SJCRH30 (cell line): Measurements from ENCODE around the gene RFX3. TPM values are rescaled to one million over a fixed set of nuclear protein-coding genes. Genes with fewer than 3 reads are reported as not detected.

Experiments
- DNase-seq, 2 experiments: peaks; one replicate each; pipeline ENCODE4 v3.0.0-alpha.2; 2015 to 2020
- H3K27ac ChIP-seq: fragments of 250-450 bp; sonication (Bioruptor Pico); 2 replicates; pipeline ENCODE4 v1.5.1; 2020; ENCODE audit warnings: mild to moderate bottlenecking, moderate library complexity
- H3K27me3 ChIP-seq: fragments of 250-450 bp; sonication (Bioruptor Pico); 2 replicates; pipeline ENCODE4 v1.5.1; 2020; ENCODE audit warnings: mild to moderate bottlenecking, moderate library complexity
- H3K36me3 ChIP-seq: fragments of 250-450 bp; sonication (Bioruptor Pico); 2 replicates; pipeline ENCODE4 v1.5.1; 2020; ENCODE audit warnings: mild to moderate bottlenecking, moderate library complexity
- H3K4me1 ChIP-seq: fragments of 250-450 bp; sonication (Bioruptor Pico); 2 replicates; pipeline ENCODE4 v1.5.1; 2020; ENCODE audit warnings: mild to moderate bottlenecking, moderate library complexity
- H3K4me3 ChIP-seq: fragments of 250-450 bp; sonication (Bioruptor Pico); 2 replicates; pipeline ENCODE4 v1.5.1; 2020; ENCODE audit warnings: mild to moderate bottlenecking, moderate library complexity
- H3K9me3 ChIP-seq: fragments of 250-450 bp; sonication (Bioruptor Pico); replicated peaks from 2 replicates; pipeline ENCODE4 v1.5.1; 2020; ENCODE audit warnings: mild to moderate bottlenecking, moderate library complexity
- total RNA-seq: library from RNA; depleted of rRNA; stranded (reverse); fragments of >200 nt; shearing (Covaris generic); gene quantifications from 2 replicates; pipeline ENCODE4 v1.2.3, GENCODE V29; 2014

Gene RFX3
- total RNA-seq, 1 experiment from 2014 or later = 5.1 TPM

DNA sequence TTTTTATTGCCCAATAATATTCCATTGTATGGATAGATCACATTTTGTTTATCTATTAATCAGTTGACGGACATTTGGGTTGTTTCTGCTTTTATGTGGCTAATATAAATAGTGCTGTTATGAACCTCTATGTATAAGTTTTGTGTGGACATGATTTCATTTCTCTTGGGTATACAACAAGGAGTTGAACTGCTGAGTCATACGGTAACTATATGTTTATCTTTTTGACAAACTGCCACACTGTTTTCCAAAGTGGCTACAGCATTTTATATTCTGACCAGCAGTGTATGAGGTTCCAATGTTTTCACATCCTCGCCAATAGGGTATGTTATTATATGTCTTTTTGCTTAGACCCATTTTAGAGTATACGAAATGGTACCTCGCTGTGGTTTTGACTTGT is 264.3 kb downstream of the RFX3 start:
- Histone ChIP-seq H3K27me3 (no peaks in the 10 kb centered on the region), H3K4me3 (no peak overlapping the region), H3K9me3 (no peaks in the 10 kb centered on the region), H3K27ac (no peak overlapping the region), H3K4me1 (no peaks in the 10 kb centered on the region), H3K36me3 (no peaks in the 10 kb centered on the region)
- DNase-seq = no peak

DNA sequence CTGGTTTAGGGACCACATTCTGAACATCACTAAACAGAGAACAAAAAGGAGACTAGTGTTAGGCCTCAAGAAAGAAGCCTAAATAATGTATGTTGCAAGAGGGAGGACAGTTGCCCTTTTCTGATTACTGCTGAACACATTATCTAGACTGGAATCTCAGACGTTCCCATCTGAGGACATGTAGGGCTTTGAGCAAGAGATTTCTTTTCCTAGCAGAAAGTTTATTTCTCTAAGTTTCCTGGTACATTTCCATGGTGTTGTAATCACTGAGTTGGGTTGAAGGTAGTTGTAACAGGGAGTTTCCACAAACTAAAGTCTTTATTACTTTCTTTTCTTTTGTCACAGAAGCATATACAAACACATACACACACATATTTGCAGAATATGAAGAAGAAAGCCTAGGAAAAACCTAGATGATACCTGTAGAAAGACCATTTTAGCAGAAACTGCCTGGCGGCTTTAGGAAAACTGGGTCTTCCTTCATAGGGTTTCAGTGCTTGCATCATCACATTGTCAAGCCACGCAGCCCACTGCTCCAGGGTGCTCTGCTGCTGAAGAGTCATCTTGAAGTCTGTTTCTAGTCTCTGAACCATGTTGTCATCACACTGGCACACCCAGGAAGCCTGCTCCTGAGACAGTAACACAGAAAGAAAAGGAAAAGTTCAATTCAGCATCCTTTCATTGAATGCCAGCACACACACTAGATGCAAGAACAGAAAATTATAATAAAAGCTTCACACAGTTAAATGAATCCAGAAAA is 269.1 kb downstream of the RFX3 start:
- Histone ChIP-seq H3K27ac (no peak overlapping the region), H3K27me3 (no peaks in the 10 kb centered on the region), H3K4me3 (no peak overlapping the region), H3K36me3 (no peaks in the 10 kb centered on the region; the same call in 1 of the 2 replicates), H3K9me3 (no peaks in the 10 kb centered on the region), H3K4me1 (no peaks in the 10 kb centered on the region)
- DNase-seq = no peak

GRCh38 chr9:3251309-3251708 is 274.5 kb downstream of the RFX3 start:
- H3K4me3 ChIP-seq = no peak overlapping the region
- no peaks in the 10 kb centered on the region for H3K27me3 ChIP-seq
- no peaks in the 10 kb centered on the region for H3K9me3 ChIP-seq
- no peak for DNase-seq
- H3K27ac ChIP-seq = no peak overlapping the region
- peaks cover 2% of the 10 kb centered on the region; the same call in 1 of the 2 replicates for H3K36me3 ChIP-seq
- no peaks in the 10 kb centered on the region for H3K4me1 ChIP-seq

DNA sequence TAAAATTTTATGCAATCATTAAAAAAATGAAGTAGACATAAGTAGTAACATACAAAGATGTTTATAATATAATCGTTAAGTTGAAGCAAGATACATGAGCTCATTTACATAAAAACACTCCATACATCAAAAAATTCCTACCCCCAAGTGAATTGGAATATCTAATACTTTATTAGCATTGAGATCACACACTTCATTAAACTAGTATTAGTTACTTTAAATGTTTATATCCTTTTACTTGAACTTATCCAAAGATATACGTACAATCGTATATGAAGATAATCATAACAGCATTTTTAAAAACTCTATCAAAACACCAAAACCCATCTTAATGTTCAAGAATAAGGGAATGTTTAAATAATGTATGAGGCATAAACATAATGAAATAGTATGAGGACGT is 275.1 kb downstream of the RFX3 start:
- Histone ChIP-seq H3K27ac (no peak overlapping the region), H3K4me3 (no peak overlapping the region), H3K9me3 (no peaks in the 10 kb centered on the region), H3K4me1 (no peaks in the 10 kb centered on the region), H3K36me3 (peaks cover 2% of the 10 kb centered on the region; the same call in 1 of the 2 replicates), H3K27me3 (no peaks in the 10 kb centered on the region)
- no peak for DNase-seq

- H3K36me3 ChIP-seq = 0 out of 2 replicates have a peak, but pooled peaks cover 2% of the 10 kb centered on the region
- no peak overlapping the region for H3K27ac ChIP-seq
- H3K4me1 ChIP-seq = no peaks in the 10 kb centered on the region
- no peaks in the 10 kb centered on the region for H3K9me3 ChIP-seq
- no peaks in the 10 kb centered on the region for H3K27me3 ChIP-seq
- DNase-seq = no peak
- no peak overlapping the region for H3K4me3 ChIP-seq
These were observed 278.6 kb downstream of the RFX3 start for GRCh38 chr9:3247211-3247610.

DNA sequence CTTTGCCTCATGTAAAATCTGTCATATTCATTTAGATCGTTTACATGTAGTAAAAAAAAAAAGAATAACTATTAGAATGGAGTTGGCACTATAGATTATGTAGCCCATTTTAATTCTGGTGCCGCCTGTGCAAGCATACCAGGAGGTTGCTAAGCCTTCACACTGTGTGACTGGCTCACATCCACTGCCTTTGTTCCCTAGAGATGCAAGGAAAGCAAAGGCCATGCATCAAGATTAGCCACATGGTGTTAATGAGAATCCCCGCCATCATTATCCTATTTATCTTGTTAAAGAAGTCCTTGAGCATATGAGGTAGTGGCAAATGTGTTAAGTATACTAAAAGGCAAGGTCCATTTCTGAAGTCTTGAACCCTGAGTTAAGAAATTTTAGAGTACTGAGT is 279.6 kb downstream of the RFX3 start:
- Histone ChIP-seq H3K4me3 (no peak overlapping the region), H3K27me3 (no peaks in the 10 kb centered on the region), H3K4me1 (no peaks in the 10 kb centered on the region), H3K9me3 (no peaks in the 10 kb centered on the region), H3K36me3 (0 out of 2 replicates have a peak, but pooled peaks cover 2% of the 10 kb centered on the region), H3K27ac (no peak overlapping the region)
- no peak for DNase-seq

- Histone ChIP-seq H3K27ac (no peak overlapping the region), H3K36me3 (no peaks in the 10 kb centered on the region), H3K27me3 (no peaks in the 10 kb centered on the region), H3K4me3 (no peak overlapping the region), H3K4me1 (no peaks in the 10 kb centered on the region), H3K9me3 (no peaks in the 10 kb centered on the region)
- no peak for DNase-seq
These were observed 280.7 kb downstream of the RFX3 start for GRCh38 chr9:3244963-3245653.

DNA sequence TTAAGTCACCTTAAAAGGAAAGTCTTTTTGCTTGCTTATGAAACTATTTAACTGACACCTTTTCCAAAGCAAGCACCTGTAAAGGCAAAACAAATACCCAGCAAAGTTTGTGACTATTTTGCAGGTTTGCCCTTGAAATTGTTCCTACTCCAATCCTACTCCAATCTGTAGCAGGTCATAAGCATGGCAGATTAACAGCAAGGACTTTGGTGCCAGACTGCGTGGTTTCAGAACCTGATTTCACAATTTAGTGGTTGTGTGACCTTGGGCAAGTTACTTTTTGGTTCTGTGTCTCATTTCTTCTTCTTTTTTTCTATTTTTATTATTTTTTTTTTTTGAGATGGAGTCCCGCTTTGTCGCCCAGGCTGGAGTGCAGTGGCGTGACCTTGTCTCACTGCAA is 282.1 kb downstream of the RFX3 start:
- no peaks in the 10 kb centered on the region for H3K9me3 ChIP-seq
- H3K27ac ChIP-seq = no peak overlapping the region
- no peak for DNase-seq
- H3K27me3 ChIP-seq = no peaks in the 10 kb centered on the region
- H3K4me3 ChIP-seq = no peak overlapping the region
- H3K4me1 ChIP-seq = no peaks in the 10 kb centered on the region
- H3K36me3 ChIP-seq = no peaks in the 10 kb centered on the region

DNA sequence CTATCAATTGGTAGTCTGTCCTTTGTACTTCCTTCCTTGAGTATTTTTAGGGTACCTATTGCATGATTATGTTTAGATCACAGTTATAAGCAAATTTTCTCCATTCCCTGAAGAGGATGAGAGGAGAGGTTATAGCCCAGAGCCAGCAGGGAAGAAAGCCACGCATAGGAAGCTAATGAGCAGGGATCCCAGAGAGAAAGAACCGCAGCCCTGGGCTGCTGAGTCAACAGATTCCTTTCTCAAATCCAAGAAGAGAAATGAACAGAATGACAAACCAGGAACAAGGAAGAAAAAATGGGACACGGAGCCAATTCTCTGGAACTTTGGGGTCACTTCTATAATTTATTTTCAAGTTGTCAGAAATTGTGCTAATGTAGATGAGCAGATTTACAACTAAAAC is 284.5 kb downstream of the RFX3 start:
- Histone ChIP-seq H3K27me3 (no peaks in the 10 kb centered on the region), H3K36me3 (no peaks in the 10 kb centered on the region), H3K9me3 (no peaks in the 10 kb centered on the region), H3K4me1 (no peaks in the 10 kb centered on the region), H3K27ac (no peak overlapping the region), H3K4me3 (no peak overlapping the region)
- no peak for DNase-seq

GRCh38 chr9:3240656-3241268 is 285.0 kb downstream of the RFX3 start:
- DNase-seq = peak; percentile 56 to 74
- no peak overlapping the region for H3K27ac ChIP-seq
- no peaks in the 10 kb centered on the region for H3K4me1 ChIP-seq
- no peaks in the 10 kb centered on the region for H3K9me3 ChIP-seq
- no peaks in the 10 kb centered on the region for H3K27me3 ChIP-seq
- H3K36me3 ChIP-seq = no peaks in the 10 kb centered on the region
- no peak overlapping the region for H3K4me3 ChIP-seq

- no peaks in the 10 kb centered on the region for H3K4me1 ChIP-seq
- H3K9me3 ChIP-seq = no peaks in the 10 kb centered on the region
- H3K36me3 ChIP-seq = no peaks in the 10 kb centered on the region
- H3K4me3 ChIP-seq = no peak overlapping the region
- no peak for DNase-seq
- H3K27me3 ChIP-seq = no peaks in the 10 kb centered on the region
- no peak overlapping the region for H3K27ac ChIP-seq
These were observed 286.6 kb downstream of the RFX3 start for GRCh38 chr9:3239240-3239639.

DNA sequence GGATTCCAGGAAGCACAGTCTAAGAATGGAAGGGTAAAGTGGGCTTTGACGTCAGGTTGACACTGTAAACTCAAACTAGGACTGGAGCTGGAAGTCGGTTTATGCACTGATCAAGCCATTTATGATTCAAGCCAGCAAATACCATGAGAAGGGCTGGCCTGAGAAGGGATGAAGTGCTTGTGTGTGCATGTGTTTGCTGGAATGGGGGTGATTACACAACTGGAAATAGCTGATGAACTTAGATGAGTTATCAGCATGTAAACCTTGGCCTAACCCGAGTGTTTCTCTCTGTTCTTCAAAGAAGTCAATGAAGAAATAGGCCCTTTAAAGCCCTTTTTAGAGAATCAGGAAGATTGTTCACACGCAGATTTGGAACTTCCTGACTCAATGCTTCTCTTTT is 287.6 kb downstream of the RFX3 start:
- Histone ChIP-seq H3K4me1 (no peaks in the 10 kb centered on the region), H3K36me3 (no peaks in the 10 kb centered on the region), H3K27me3 (no peaks in the 10 kb centered on the region), H3K27ac (no peak overlapping the region), H3K4me3 (no peak overlapping the region), H3K9me3 (no peaks in the 10 kb centered on the region)
- no peak for DNase-seq

DNA sequence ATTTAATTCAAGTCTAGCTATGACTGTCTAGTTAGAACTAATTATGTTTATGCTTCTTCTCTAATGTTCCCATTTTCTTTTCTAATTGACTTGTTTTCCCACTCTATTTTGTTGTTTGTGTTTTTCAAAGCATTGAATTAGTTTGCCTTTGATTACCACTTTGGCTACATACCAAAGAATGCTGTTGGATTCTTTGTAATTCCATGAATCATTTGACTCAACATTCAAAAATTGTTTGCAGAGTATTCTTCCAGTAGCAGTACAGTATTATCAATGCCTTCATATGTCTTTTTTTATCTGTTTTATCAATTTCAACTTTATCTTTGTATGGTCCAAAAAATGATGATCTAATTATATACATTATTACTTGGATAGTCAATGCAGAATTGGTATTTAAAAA is 288.7 kb downstream of the RFX3 start:
- Histone ChIP-seq H3K27ac (no peak overlapping the region), H3K9me3 (no peaks in the 10 kb centered on the region), H3K4me3 (no peak overlapping the region), H3K27me3 (no peaks in the 10 kb centered on the region), H3K36me3 (no peaks in the 10 kb centered on the region), H3K4me1 (no peaks in the 10 kb centered on the region)
- DNase-seq = no peak

- no peaks in the 10 kb centered on the region for H3K4me1 ChIP-seq
- no peak for DNase-seq
- H3K36me3 ChIP-seq = no peaks in the 10 kb centered on the region
- H3K9me3 ChIP-seq = no peaks in the 10 kb centered on the region
- H3K27ac ChIP-seq = no peak overlapping the region
- H3K4me3 ChIP-seq = no peak overlapping the region
- no peaks in the 10 kb centered on the region for H3K27me3 ChIP-seq
These were observed 290.3 kb downstream of the RFX3 start for GRCh38 chr9:3235497-3235896.

GRCh38 chr9:3224931-3225330 is 300.9 kb downstream of the RFX3 start:
- no peaks in the 10 kb centered on the region for H3K9me3 ChIP-seq
- no peak overlapping the region for H3K4me3 ChIP-seq
- no peaks in the 10 kb centered on the region for H3K36me3 ChIP-seq
- H3K27me3 ChIP-seq = no peaks in the 10 kb centered on the region
- H3K4me1 ChIP-seq = no peaks in the 10 kb centered on the region
- no peak overlapping the region for H3K27ac ChIP-seq
- no peak for DNase-seq
